ENCODE results near the gene UBL4B. TPM values are rescaled to one million over a fixed set of nuclear protein-coding genes. Genes with fewer than 3 reads are reported as not detected.

Gene UBL4B
- total RNA-seq, 1 donor from 2014 or later = not detected

- DNase-seq (ENCODE audit: extremely low read depth, low read depth, low spot score) = no peak
Observed at GRCh38 chr1:110084227-110085078, 27.8 kb upstream of the UBL4B start.

DNA sequence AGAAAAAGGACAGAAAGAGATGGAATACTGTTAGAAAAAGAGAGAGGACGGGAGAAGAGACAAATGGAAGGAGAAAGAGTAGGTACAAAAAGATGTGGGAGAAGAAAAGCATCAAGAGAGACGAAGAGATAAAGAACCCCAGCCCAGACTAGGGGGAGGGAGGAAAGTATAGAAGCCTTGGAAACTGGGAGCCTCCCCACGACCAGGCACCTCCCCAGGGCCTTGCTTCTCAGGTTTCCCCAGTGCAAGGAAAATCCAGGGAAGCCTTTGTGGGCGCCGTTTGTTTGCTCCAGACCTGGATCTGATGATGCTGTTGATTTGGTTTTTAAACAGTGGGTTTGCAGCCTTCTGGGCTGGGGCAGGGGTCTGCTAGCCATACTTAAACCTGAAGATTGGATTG lies 26.6 kb upstream of the UBL4B start:
- no peak for DNase-seq (ENCODE audit: extremely low read depth, low read depth, low spot score)

DNA sequence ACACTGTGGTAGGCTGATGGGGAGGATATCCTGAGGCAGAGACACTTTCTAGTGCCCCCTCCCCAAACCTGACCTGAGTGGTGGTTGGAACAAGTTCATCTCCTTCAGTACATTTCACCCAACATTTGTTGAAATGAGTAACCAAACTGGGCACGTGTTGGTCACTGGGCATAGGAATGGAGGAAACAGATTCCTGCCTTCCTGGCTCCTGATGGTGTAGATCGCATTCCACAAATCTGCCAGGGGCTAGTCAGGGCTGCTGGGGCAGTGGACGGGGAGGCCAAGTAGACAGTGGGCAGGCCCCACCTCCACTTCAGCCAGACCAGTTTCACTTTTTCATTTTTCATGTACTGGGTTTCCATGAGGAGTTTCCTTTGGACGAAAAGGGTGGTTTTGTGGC lies 25.3 kb upstream of the UBL4B start:
- no peak for DNase-seq (ENCODE audit: extremely low read depth, low read depth, low spot score)

- DNase-seq (ENCODE audit: extremely low read depth, low read depth, low spot score) = no peak
Observed at GRCh38 chr1:110087812-110088738, 24.2 kb upstream of the UBL4B start.

DNA sequence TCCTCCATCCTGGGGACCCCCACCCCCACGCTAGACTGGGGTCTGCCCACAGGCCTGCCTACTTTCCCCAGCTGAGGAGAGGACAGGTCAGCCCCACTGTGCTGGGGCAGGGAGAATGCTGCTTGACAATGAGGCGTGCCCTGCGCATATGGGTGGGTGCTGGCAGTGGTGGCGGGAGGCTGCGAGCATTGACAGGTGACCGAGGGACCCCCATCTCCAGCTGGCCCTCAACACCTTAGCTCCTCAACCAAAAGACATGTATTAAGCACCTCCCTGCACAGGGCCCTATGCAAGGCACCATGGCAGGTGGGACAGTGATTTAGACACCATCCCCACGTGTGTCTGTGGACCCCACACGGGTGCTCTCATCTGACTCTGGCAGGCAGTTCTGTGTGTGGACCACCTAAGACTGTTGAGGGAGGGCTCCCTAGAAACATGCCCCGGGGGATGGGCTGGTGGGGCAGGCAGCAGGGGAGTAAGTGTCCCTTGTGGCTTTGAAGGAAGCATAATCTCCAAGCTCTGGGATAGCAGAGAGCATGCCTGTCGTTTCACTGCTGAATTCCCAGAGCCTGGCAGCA lies 23.4 kb upstream of the UBL4B start:
- no peak for DNase-seq (ENCODE audit: extremely low read depth, low read depth, low spot score)

GRCh38 chr1:110089561-110090275 lies 22.5 kb upstream of the UBL4B start:
- DNase-seq (ENCODE audit: extremely low read depth, low read depth, low spot score) = no peak

- no peak for DNase-seq (ENCODE audit: extremely low read depth, low read depth, low spot score)
Observed at GRCh38 chr1:110091381-110091780, 20.9 kb upstream of the UBL4B start.

DNA sequence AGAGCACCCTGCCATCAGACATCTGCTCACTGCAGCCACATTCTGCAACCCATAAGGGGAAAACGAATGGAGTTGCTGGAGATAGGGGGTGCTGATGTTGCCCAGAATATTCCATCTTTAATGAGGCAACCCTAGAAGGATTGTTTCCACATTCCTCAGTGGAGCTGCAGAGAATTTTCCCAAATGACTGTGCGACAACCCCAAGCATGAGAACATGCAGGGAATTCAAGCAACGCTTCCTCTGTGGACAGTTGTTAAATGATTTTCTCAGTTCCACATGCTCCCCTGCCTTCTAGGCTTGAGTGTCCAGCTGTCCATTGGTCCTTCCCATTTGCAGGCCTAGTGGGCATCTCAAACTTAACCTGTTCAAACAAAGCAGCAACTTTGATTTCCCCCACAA lies 20.5 kb upstream of the UBL4B start:
- no peak for DNase-seq (ENCODE audit: extremely low read depth, low read depth, low spot score)

DNA sequence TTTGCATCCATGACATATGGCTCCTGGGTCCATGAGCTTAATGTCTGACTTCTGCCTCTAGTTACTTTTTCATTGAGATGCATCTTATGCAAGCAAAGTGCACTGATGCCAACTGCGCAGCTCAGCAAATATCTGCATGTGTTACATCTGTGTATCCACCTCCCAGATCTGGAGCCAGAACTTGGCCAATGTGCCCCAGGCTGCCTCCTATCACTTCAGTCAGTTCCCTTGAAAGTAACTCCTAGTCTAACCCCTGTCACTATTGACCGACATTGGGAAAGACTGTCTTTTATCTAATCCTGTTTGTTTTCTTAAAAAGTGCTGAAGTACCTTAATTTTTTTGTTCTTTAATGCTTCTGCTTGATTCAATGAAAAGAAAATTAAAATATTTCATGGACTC lies 19.3 kb upstream of the UBL4B start:
- no peak for DNase-seq (ENCODE audit: extremely low read depth, low read depth, low spot score)

- DNase-seq (ENCODE audit: extremely low read depth, low read depth, low spot score) = no peak
Observed at GRCh38 chr1:110094931-110095654, 17.1 kb upstream of the UBL4B start.

DNA sequence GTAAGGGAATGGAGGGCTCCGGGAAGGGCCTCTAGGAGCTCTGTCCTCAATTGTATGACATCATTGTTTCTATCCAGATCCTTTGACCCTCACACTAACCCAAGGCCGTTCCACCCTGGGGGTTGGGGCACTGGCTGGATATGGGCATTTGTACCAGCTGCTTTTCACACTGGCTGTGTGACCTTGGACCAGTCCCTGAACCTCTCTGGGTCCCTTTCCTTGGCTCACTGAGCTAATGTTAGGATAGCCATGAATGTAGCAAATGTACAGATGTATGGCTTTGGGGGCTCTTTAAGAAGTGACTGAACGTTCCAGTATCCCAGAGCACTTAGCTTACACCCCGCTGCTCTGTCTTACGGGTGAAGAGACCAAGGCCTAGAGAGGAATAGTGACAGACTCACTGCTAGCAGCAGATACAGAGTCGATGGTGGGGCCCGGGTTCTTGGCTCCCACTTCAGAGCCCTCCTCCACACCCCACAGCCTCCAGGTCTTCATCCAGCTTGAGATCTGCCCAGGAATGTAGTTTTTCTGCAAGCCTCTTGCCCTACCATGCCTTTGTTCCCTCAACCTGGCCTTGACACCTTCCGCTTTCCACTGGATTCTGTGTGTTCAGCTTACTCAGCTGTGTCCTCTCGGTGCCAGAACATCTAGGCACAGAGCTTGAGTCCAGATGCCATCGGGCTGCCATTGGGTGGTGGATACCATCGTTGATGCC lies 14.6 kb upstream of the UBL4B start:
- no peak for DNase-seq (ENCODE audit: extremely low read depth, low read depth, low spot score)

DNA sequence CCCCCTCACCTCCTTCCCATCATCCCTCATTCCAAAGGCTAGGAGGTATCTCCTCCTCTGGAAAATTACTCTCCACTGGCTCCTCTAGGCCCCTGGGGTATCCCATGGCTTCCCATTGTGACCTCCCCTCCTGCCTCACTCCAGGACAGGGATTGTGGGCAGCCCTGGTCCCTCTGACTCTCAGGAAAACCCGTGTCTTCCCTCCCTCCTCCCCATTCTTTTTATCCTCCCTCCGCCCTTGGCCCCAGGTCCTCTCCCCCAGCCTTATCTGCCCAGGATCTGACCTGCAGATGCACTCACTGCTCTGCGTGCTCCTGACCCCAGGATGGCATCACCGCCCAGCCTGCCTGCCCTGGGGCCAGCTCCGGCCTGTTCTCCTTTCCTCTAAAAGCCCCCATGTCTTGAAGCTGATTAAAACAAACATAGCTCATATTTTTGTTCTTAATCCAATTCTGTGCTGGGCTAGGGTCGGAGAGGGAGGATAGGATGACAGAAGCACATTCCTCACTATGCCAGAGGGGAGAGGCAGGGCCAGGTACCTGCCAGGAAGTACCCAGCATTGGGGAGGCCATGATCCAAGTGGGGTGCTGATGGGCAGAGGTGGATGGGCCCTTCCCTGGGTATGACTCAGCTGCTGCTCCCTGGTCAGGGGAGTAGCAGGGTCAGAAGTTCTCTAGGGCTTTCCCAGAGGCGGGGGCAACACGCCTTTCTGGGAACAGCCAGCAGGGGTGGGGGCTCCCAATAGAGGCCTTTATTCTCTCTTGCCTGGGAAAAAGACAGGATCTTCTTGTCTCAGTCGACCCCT lies 13.8 kb upstream of the UBL4B start:
- DNase-seq (ENCODE audit: extremely low read depth, low read depth, low spot score) = no peak

DNA sequence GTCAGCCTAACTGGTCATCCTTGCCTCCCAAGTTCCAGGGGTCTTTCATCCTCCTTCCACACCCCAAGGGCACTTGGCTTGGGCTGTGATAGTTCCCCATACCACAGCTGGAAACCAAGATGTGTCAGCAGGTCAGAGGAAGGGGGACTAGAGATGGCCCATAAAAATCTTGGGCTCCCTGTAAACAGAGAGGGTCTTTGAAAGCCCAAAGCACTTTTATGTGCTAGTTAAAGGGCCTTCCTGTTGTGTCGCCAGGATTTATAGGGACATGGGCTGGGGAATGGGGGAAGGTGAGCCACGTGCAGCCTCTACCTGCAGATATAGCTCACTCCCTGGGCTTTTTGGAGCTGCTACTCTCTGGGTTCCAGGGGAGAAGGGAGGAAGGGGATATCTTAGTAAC lies 11.9 kb upstream of the UBL4B start:
- DNase-seq (ENCODE audit: extremely low read depth, low read depth, low spot score) = no peak

DNA sequence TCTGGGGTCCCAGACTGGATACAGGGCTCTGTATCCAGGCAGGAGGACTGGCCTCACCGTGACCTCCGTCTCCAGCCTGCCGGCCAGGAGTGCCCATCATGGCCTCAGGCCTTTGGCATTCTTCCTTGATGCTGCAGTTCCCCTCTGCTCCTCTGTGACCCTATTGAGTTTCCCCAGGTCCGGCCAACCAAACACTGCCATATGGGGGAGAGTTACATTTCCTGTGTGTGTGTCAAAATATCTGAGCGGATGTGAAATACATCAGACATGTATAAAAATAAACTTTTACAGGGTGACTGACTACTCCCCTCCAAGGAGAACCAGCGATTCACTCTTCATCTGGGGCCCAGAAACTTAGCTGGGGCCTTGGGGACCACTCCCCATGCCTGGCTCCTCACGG lies 10.2 kb upstream of the UBL4B start:
- no peak for DNase-seq (ENCODE audit: extremely low read depth, low read depth, low spot score)

GRCh38 chr1:110106013-110106941 lies 6.0 kb upstream of the UBL4B start:
- DNase-seq (ENCODE audit: extremely low read depth, low read depth, low spot score) = no peak

DNA sequence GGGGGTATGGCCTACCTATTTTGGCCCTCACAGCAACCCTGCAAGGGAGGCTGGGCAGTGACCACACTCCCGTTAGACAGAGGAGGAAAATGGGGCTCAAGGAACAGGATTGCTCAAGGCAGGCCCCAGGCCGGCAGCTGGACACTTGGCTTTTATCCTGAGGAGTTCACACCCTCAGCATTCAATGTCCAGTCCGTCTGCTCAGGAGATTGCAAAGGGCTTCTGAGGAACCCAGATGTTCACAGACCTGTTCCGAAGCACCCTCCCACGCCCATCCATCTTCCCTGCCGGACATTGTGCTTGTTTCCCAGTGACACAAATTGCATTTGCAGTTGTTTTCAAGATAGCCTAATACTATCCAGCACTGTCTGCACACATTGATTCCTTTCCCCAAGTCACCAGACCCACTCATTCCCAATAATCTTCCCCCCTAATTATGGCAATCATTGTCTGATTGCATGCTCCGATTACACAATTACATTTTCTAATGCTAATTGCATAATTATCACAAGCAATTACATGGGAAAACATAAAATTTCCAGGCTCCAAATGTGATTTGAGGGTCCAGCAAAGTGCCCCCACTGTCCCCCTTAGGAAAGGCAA lies 4.3 kb upstream of the UBL4B start:
- DNase-seq (ENCODE audit: extremely low read depth, low read depth, low spot score) = no peak

- DNase-seq (ENCODE audit: extremely low read depth, low read depth, low spot score) = no peak
Observed at GRCh38 chr1:110111081-110111480, 1.2 kb upstream of the UBL4B start.
